ENCODE data around the gene CYP21A2.
A peak's percentile ranks its signal among the peaks of the same experiment; 100 is the strongest.

The CYP21A2 gene

GRCh38 chr6:32082935-32083334 lies 44.7 kb downstream of the CYP21A2 start:
- no peak for TF ChIP-seq FOXP2 (optimal IDR thresholded peaks at IDR 0.05; ENCODE audit: borderline replicate concordance, extremely low read depth, extremely low read length, insufficient read depth)
- no peak for TF ChIP-seq SIN3A (IDR thresholded peaks at IDR 0.05; ENCODE audit: borderline replicate concordance, insufficient read depth, low read length)
- no peak for TF ChIP-seq POLR2AphosphoS5 (IDR thresholded peaks at IDR 0.05; ENCODE audit: low read depth, low read length)
- no peak for TF ChIP-seq REST (IDR thresholded peaks at IDR 0.05; ENCODE audit: insufficient read depth in 1 of 2, low read depth in 2 of 2, low read length in 2 of 2)
- no peak for TF ChIP-seq TAF1 (IDR thresholded peaks at IDR 0.05; ENCODE audit: borderline replicate concordance, insufficient read depth, low read length)

- TF ChIP-seq TAF1 (IDR thresholded peaks at IDR 0.05; ENCODE audit: borderline replicate concordance, insufficient read depth, low read length), result no peak
Measured at GRCh38 chr6:32083812-32084768, 45.9 kb downstream of the CYP21A2 start.

GRCh38 chr6:32084780-32085179 lies 46.6 kb downstream of the CYP21A2 start:
- no peak for TF ChIP-seq REST (IDR thresholded peaks at IDR 0.05; ENCODE audit: insufficient read depth in 1 of 2, low read depth in 2 of 2, low read length in 2 of 2)
- TF ChIP-seq FOXP2 (optimal IDR thresholded peaks at IDR 0.05; ENCODE audit: borderline replicate concordance, extremely low read depth, extremely low read length, insufficient read depth), result no peak
- no peak for TF ChIP-seq POLR2AphosphoS5 (IDR thresholded peaks at IDR 0.05; ENCODE audit: low read depth, low read length)
- TF ChIP-seq TAF1 (IDR thresholded peaks at IDR 0.05; ENCODE audit: borderline replicate concordance, insufficient read depth, low read length), result no peak
- no peak for TF ChIP-seq SIN3A (IDR thresholded peaks at IDR 0.05; ENCODE audit: borderline replicate concordance, insufficient read depth, low read length)

GRCh38 chr6:32085759-32086459 lies 47.7 kb downstream of the CYP21A2 start:
- no peak for TF ChIP-seq FOXP2 (optimal IDR thresholded peaks at IDR 0.05; ENCODE audit: borderline replicate concordance, extremely low read depth, extremely low read length, insufficient read depth)
- no peak for TF ChIP-seq REST (IDR thresholded peaks at IDR 0.05; ENCODE audit: insufficient read depth in 1 of 2, low read depth in 2 of 2, low read length in 2 of 2)
- TF ChIP-seq TAF1 (IDR thresholded peaks at IDR 0.05; ENCODE audit: borderline replicate concordance, insufficient read depth, low read length), result no peak
- no peak for TF ChIP-seq SIN3A (IDR thresholded peaks at IDR 0.05; ENCODE audit: borderline replicate concordance, insufficient read depth, low read length)
- no peak for TF ChIP-seq POLR2AphosphoS5 (IDR thresholded peaks at IDR 0.05; ENCODE audit: low read depth, low read length)

GRCh38 chr6:32086661-32087573 lies 48.7 kb downstream of the CYP21A2 start:
- TF ChIP-seq FOXP2 (optimal IDR thresholded peaks at IDR 0.05; ENCODE audit: borderline replicate concordance, extremely low read depth, extremely low read length, insufficient read depth), result peak; percentile 17
- TF ChIP-seq TAF1 (IDR thresholded peaks at IDR 0.05; ENCODE audit: borderline replicate concordance, insufficient read depth, low read length), result no peak
